CD14-positive monocyte (primary cell): ENCODE data around the gene S1PR2. TPM values are rescaled to one million over a fixed set of nuclear protein-coding genes. Genes with fewer than 3 reads are reported as not detected.

Experiments
- DNase-seq, 3 donors: peaks; one replicate each; pipeline ENCODE4 v3.0.0-alpha.2; 2011 to 2022
- H2AFZ ChIP-seq: 2 replicates; pipeline ENCODE4 v1.6.0; 2012; ENCODE audit warnings: mild to moderate bottlenecking, low read depth, low read length, inconsistent platforms; ENCODE audit not compliant: insufficient read depth, poor library complexity, severe bottlenecking
- H3K27ac ChIP-seq, 2 donors: 1 replicate in 1 of 2; 2 replicates in 1 of 2; pipeline ENCODE4 v1.5.1; 2012 to 2013; ENCODE audit warnings: low read length in 2 of 2, control low read depth in 1 of 2, inconsistent platforms in 1 of 2, low read depth in 1 of 2, mild to moderate bottlenecking in 1 of 2
- H3K27me3 ChIP-seq, 2 donors: one replicate each; pipeline versions ENCODE4 v1.6.0 to v1.6.1; 2011 to 2013; ENCODE audit warnings: low read length in 2 of 2; ENCODE audit not compliant: control insufficient read depth in 2 of 2, insufficient read depth in 2 of 2
- H3K36me3 ChIP-seq, 2 donors: replicated peaks in 1 of 2; 1 replicate in 1 of 2; 2 replicates in 1 of 2; pipeline versions ENCODE4 v1.5.1 to v1.6.1; 2012 to 2013; ENCODE audit warnings: low read length in 2 of 2, control low read depth in 1 of 2, inconsistent platforms in 1 of 2, mild to moderate bottlenecking in 1 of 2; ENCODE audit not compliant: insufficient read depth in 2 of 2, control insufficient read depth in 1 of 2
- H3K4me1 ChIP-seq, 2 donors: 1 replicate in 1 of 2; 2 replicates in 1 of 2; pipeline versions ENCODE4 v1.5.1 to v1.6.1; 2012 to 2013; ENCODE audit warnings: low read length in 2 of 2, control low read depth in 1 of 2, inconsistent platforms in 1 of 2, mild to moderate bottlenecking in 1 of 2, moderate library complexity in 1 of 2; ENCODE audit not compliant: insufficient read depth in 2 of 2, control insufficient read depth in 1 of 2
- H3K4me2 ChIP-seq: replicated peaks from 2 replicates; pipeline ENCODE3; 2012; ENCODE audit warnings: low read length, moderate library complexity, mild to moderate bottlenecking; ENCODE audit not compliant: poor library complexity, severe bottlenecking; ENCODE audit errors: extremely low read depth
- H3K4me3 ChIP-seq, 3 experiments: fragments of 200-600 bp in 1 of 3; sonication (generic) in 1 of 3; replicated peaks in 1 of 3; 1 replicate in 2 of 3; 2 replicates in 1 of 3; pipeline ENCODE4 v1.5.1; 2011 to 2013; ENCODE audit warnings: low read length in 3 of 3, mild to moderate bottlenecking in 3 of 3, control low read depth in 2 of 3, low read depth in 2 of 3, inconsistent platforms in 1 of 3, moderate library complexity in 1 of 3
- H3K79me2 ChIP-seq: 2 replicates; pipeline ENCODE4 v1.6.0; 2012; ENCODE audit warnings: mild to moderate bottlenecking, control low read depth, inconsistent platforms, low read length, moderate library complexity; ENCODE audit not compliant: insufficient read depth
- H3K9ac ChIP-seq: 2 replicates; pipeline ENCODE4 v1.6.0; 2017; ENCODE audit warnings: low read length, mild to moderate bottlenecking; ENCODE audit not compliant: insufficient read depth, poor library complexity, severe bottlenecking
- H3K9me3 ChIP-seq, 2 donors: replicated peaks in 1 of 2; 1 replicate in 1 of 2; 2 replicates in 1 of 2; pipeline versions ENCODE4 v1.5.1 to v1.6.1; 2012 to 2013; ENCODE audit warnings: low read length in 2 of 2, control low read depth in 1 of 2; ENCODE audit not compliant: control insufficient read depth in 1 of 2, insufficient read depth in 1 of 2
- H4K20me1 ChIP-seq: 2 replicates; pipeline ENCODE4 v1.6.0; 2012; ENCODE audit warnings: mild to moderate bottlenecking, low read length, control low read depth, moderate library complexity; ENCODE audit not compliant: insufficient read depth
- H3K27ac Mint-ChIP-seq, 7 donors: one replicate each; pipeline ENCODE4 v1.8.0; 2020; ENCODE audit warnings: mild to moderate bottlenecking in 7 of 7, mixed read lengths in 7 of 7, moderate library complexity in 6 of 7, inconsistent platforms in 2 of 7
- H3K27me3 Mint-ChIP-seq, 3 donors: one replicate each; pipeline ENCODE4 v1.8.0; 2021 to 2022; ENCODE audit warnings: low read depth in 3 of 3, mild to moderate bottlenecking in 3 of 3, mixed read lengths in 3 of 3, moderate library complexity in 3 of 3, inconsistent platforms in 1 of 3
- H3K36me3 Mint-ChIP-seq, 2 donors: one replicate each; pipeline ENCODE4 v1.8.0; 2020; ENCODE audit warnings: mixed read lengths in 2 of 2, inconsistent platforms in 1 of 2, mild to moderate bottlenecking in 1 of 2
- H3K4me1 Mint-ChIP-seq: one replicate; pipeline ENCODE4 v1.8.0; 2020; ENCODE audit warnings: mild to moderate bottlenecking, mixed read lengths
- H3K4me3 Mint-ChIP-seq, 2 donors: one replicate each; pipeline ENCODE4 v1.8.0; 2020; ENCODE audit warnings: mild to moderate bottlenecking in 2 of 2, mixed read lengths in 2 of 2, moderate library complexity in 1 of 2
- H3K9me3 Mint-ChIP-seq, 7 donors: one replicate each; pipeline ENCODE4 v1.8.0; 2020 to 2022; ENCODE audit warnings: mixed read lengths in 7 of 7, mild to moderate bottlenecking in 6 of 7, moderate library complexity in 6 of 7, inconsistent platforms in 2 of 7
- CTCF ChIP-seq: fragments of 200-600 bp; IDR thresholded peaks from one replicate; pipeline ENCODE4 v1.8.0; 2022; ENCODE audit warnings: antibody characterized with exemption, mild to moderate bottlenecking
- WGBS: methylation state at CpG from one replicate; pipeline ENCODE4 v1.1.5; 2013; ENCODE audit warnings: missing lambda C conversion rate; ENCODE audit not compliant: insufficient coverage; 5-methylcytosine and 5-hydroxymethylcytosine counted together
- intact Hi-C, 2 donors: fragments of 100-400 bp; cut with micrococcal nuclease; formaldehyde crosslinking; loops; one replicate each; pipeline versions ENCODE4 v1.15.0 to v1.15.1; 2023
- polyA plus RNA-seq, 3 donors: library from polyadenylated mRNA; depleted of rRNA in 1 of 3; unstranded in 2 of 3; stranded (reverse) in 1 of 3; fragments of 300-500 nt in 2 of 3; fragments of >200 nt in 1 of 3; fragmentation: Illumina TruSeq in 2 of 3; gene quantifications; 1 replicate in 2 of 3; 2 replicates in 1 of 3; pipeline ENCODE4 v1.2.3, GENCODE V29; 2012 to 2021

Gene S1PR2
- polyA plus RNA-seq, 3 donors = 0.40 to 2.0 (median 0.55) TPM

- Mint-ChIP-seq H3K36me3 (peaks cover 0 to 7% of the 10 kb centered on the region in 2 donors), H3K27ac (no peak overlapping the region), H3K27me3 (peaks cover 3 to 11% (median 7%) of the 10 kb centered on the region in 3 donors), H3K4me3 (no peak overlapping the region), H3K9me3 (peaks cover 0 to 2% (median 0%) of the 10 kb centered on the region in 7 donors), H3K4me1 (peaks cover 15% of the 10 kb centered on the region)
- 70% methylated on average over 2 of the region's 7 CpGs for WGBS
- DNase-seq = no peak
- Histone ChIP-seq H3K4me2 (no peak overlapping the region), H3K9me3 (no peaks in the 10 kb centered on the region), H3K79me2 (no peaks in the 10 kb centered on the region), H3K4me1 (peaks cover 9 to 23% of the 10 kb centered on the region in 2 donors), H2AFZ (no peak overlapping the region), H3K9ac (no peak overlapping the region), H3K27ac (no peak overlapping the region), H3K36me3 (no peaks in the 10 kb centered on the region), H3K4me3 (no peak overlapping the region), H4K20me1 (no peaks in the 10 kb centered on the region), H3K27me3 (no peaks in the 10 kb centered on the region)
- no peak for TF ChIP-seq CTCF
- intact Hi-C loops = no loop called here
Observed at GRCh38 chr19:10220695-10221094, 10.4 kb downstream of the S1PR2 start.

- intact Hi-C loops = no loop called here
Observed at GRCh38 chr19:10219678-10220077, 11.5 kb downstream of the S1PR2 start.

More at GRCh38 chr19:10219678-10220077, 11.5 kb downstream of the S1PR2 start:
- Histone ChIP-seq H3K4me3 (no peak overlapping the region), H2AFZ (no peak overlapping the region), H3K4me2 (no peak overlapping the region), H3K4me1 (peaks cover 9 to 23% of the 10 kb centered on the region in 2 donors), H3K36me3 (no peaks in the 10 kb centered on the region), H3K79me2 (no peaks in the 10 kb centered on the region), H4K20me1 (no peaks in the 10 kb centered on the region), H3K9ac (no peak overlapping the region), H3K27ac (no peak overlapping the region), H3K9me3 (no peaks in the 10 kb centered on the region), H3K27me3 (no peaks in the 10 kb centered on the region)
- no peak overlapping the region for H3K27ac Mint-ChIP-seq
- H3K4me1 Mint-ChIP-seq = peaks cover 15% of the 10 kb centered on the region
- peak in 2 of 3 donors; percentile 10 to 55 for DNase-seq
- H3K4me3 Mint-ChIP-seq = no peak overlapping the region
- H3K27me3 Mint-ChIP-seq = peaks cover 3 to 11% (median 5%) of the 10 kb centered on the region in 3 donors
- peaks cover 0 to 7% of the 10 kb centered on the region in 2 donors for H3K36me3 Mint-ChIP-seq
- WGBS = 95% methylated on average over 2 of the region's 3 CpGs
- peaks cover 0 to 2% (median 0%) of the 10 kb centered on the region in 7 donors for H3K9me3 Mint-ChIP-seq
- peak; percentile 33 for TF ChIP-seq CTCF
